Mucosa of descending colon (tissue), 3 donors: ENCODE measurements around the gene POU2F3. TPM values are rescaled to one million over a fixed set of nuclear protein-coding genes. Genes with fewer than 3 reads are reported as not detected.

Experiments
- ATAC-seq: fragments of 200-7000 bp; cut with Tn5 transposase; one replicate; pipeline ENCODE4 v1.9.1; 2020; ENCODE audit warnings: mild to moderate bottlenecking, moderate library complexity
- DNase-seq, 3 donors: peaks; one replicate each; pipeline ENCODE4 v3.0.0-alpha.2; 2020
- H3K36me3 ChIP-seq: fragments of 200-600 bp; one replicate; pipeline ENCODE4 v1.8.0; 2021; ENCODE audit warnings: low read depth, mild to moderate bottlenecking
- H3K4me1 ChIP-seq: fragments of 200-600 bp; one replicate; pipeline ENCODE4 v1.8.0; 2021; ENCODE audit warnings: low read depth, mild to moderate bottlenecking
- H3K4me3 ChIP-seq: fragments of 200-600 bp; one replicate; pipeline ENCODE4 v1.8.0; 2021; ENCODE audit warnings: mild to moderate bottlenecking
- H3K9me3 ChIP-seq: fragments of 200-600 bp; one replicate; pipeline ENCODE4 v1.8.0; 2021; ENCODE audit warnings: mild to moderate bottlenecking
- CTCF ChIP-seq: fragments of 200-600 bp; IDR thresholded peaks from one replicate; pipeline ENCODE4 v1.8.0; 2022; ENCODE audit warnings: antibody characterized with exemption, mild to moderate bottlenecking
- intact Hi-C, 2 donors: fragments of 100-400 bp; cut with DNase I in 1 of 2; cut with micrococcal nuclease in 1 of 2; formaldehyde crosslinking; loops; one replicate each; pipeline versions ENCODE4 v1.11.0 to v1.11.1; 2022; cut with DNase I, micrococcal nuclease
- total RNA-seq, 3 donors: library from RNA; stranded (reverse); fragmentation: NEBNext Ultra II Directional in 2 of 3; extraction: Animal tissue kit (Norgen Biotek cat#: 25700) in 2 of 3; gene quantifications; one replicate each; pipeline versions ENCODE4 v1.2.1 to v1.2.4, GENCODE V29; 2021 to 2023
- donor health status: DM: no; HTN: no; CAD: no; lungs with moderate emphysema.
- donor health status: DM: no; HTN: no; CAD: no.
- donor health status: DM: no; HTN: yes; CAD: no.

Gene POU2F3
- total RNA-seq, 3 donors from 2014 or later: 1.1 to 3.0 (median 2.2) TPM

GRCh38 chr11:120279502-120279901 is 39.6 kb downstream of the POU2F3 start:
- H3K4me3 ChIP-seq: no peak overlapping the region
- TF ChIP-seq CTCF: no peak
- H3K9me3 ChIP-seq: no peaks in the 10 kb centered on the region
- H3K36me3 ChIP-seq: no peaks in the 10 kb centered on the region
- ATAC-seq (no peak), DNase-seq (no peak)
- intact Hi-C loops: no loop called here
- no peaks in the 10 kb centered on the region for H3K4me1 ChIP-seq

GRCh38 chr11:120280600-120281051 is 40.7 kb downstream of the POU2F3 start:
- Histone ChIP-seq H3K9me3 (no peaks in the 10 kb centered on the region), H3K4me1 (no peaks in the 10 kb centered on the region), H3K4me3 (no peak overlapping the region), H3K36me3 (no peaks in the 10 kb centered on the region)
- ATAC-seq: no peak
- DNase-seq: no peak
- no peak for TF ChIP-seq CTCF
- intact Hi-C loops: no loop called here

DNA sequence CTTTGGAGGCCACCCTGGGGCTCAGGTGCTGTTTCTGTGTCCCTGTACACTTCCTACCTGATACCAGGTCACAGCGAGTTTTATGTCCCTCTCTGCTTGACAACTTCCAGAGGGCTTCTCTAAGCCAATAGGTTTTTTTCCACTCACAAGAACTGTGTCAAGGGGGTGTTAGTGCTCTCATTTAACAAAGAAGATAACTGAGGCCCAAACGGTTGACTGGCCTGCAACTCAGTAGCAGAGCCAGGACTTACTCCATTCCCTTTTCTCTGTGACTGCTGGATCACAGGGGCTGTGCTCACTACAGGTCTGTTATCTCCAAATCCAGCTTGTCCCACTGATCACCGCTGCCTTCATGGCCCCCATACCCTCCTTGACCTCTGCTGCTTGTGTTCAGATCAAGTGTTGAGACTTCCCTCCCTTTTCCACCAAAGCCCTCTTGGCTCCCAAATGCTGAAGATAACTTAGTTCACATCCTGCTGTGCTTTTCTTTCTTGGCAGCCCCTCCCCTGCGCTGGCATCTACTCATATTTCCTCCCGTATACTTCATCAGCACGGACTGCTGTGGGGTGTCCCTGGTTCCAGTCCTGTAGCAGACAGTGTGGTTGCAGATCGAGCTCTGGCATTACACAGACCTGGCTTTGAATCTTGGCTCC is 41.3 kb downstream of the POU2F3 start:
- intact Hi-C loops: no loop called here
- ATAC-seq (no peak), DNase-seq (no peak)
- no peaks in the 10 kb centered on the region for H3K4me1 ChIP-seq
- H3K36me3 ChIP-seq: no peaks in the 10 kb centered on the region
- no peak overlapping the region for H3K4me3 ChIP-seq
- no peaks in the 10 kb centered on the region for H3K9me3 ChIP-seq
- TF ChIP-seq CTCF: no peak

- TF ChIP-seq CTCF: no peak
- no peak for ATAC-seq
- intact Hi-C loops: no loop called here
Measured at GRCh38 chr11:120283124-120283523, 43.2 kb downstream of the POU2F3 start.

GRCh38 chr11:120284272-120284671 is 44.3 kb downstream of the POU2F3 start:
- ATAC-seq (no peak), DNase-seq (no peak)
- no peaks in the 10 kb centered on the region for H3K4me1 ChIP-seq
- H3K36me3 ChIP-seq: no peaks in the 10 kb centered on the region
- no peak overlapping the region for H3K4me3 ChIP-seq
- H3K9me3 ChIP-seq: no peaks in the 10 kb centered on the region
- intact Hi-C loops: no loop called here
- no peak for TF ChIP-seq CTCF

More at GRCh38 chr11:120283124-120283523, 43.2 kb downstream of the POU2F3 start:
- DNase-seq: no peak
- no peaks in the 10 kb centered on the region for H3K36me3 ChIP-seq
- H3K9me3 ChIP-seq: no peaks in the 10 kb centered on the region
- no peaks in the 10 kb centered on the region for H3K4me1 ChIP-seq
- no peak overlapping the region for H3K4me3 ChIP-seq

GRCh38 chr11:120285256-120285655 is 45.3 kb downstream of the POU2F3 start:
- Histone ChIP-seq H3K4me3 (no peak overlapping the region), H3K4me1 (no peaks in the 10 kb centered on the region), H3K9me3 (no peaks in the 10 kb centered on the region), H3K36me3 (no peaks in the 10 kb centered on the region)
- DNase-seq (no peak), ATAC-seq (no peak)
- intact Hi-C loops: no loop called here
- TF ChIP-seq CTCF: no peak
